Esophagus muscularis mucosa (tissue), 4 donors: ENCODE data around the gene KLHL29.

Source experiments
- EP300 ChIP-seq: sonication (generic); formaldehyde crosslinking; IDR thresholded peaks from one replicate; pipeline ENCODE4 v1.6.1; 2017; ENCODE audit warnings: antibody characterized with exemption
- POLR2A ChIP-seq: fragments of 450-650 bp; IDR thresholded peaks from one replicate; pipeline ENCODE4 v1.6.1; 2017; ENCODE audit warnings: antibody characterized with exemption, moderate library complexity, mild to moderate bottlenecking, low read depth
- POLR2AphosphoS5 ChIP-seq, 2 donors: sonication (generic); formaldehyde crosslinking; IDR thresholded peaks; one replicate each; pipeline ENCODE4 v1.6.1; 2017; ENCODE audit warnings: antibody characterized with exemption in 2 of 2
- TF ChIP-seq, protein P1 (sequence below), 3 experiments: fragments of 200-600 bp in 2 of 3; fragments of 450-650 bp in 1 of 3; sonication (generic) in 2 of 3; IDR thresholded peaks; one replicate each; pipeline ENCODE4 v1.5.1; 2017 to 2019; ENCODE audit warnings: antibody characterized with exemption in 3 of 3, mild to moderate bottlenecking in 2 of 3, moderate library complexity in 1 of 3

DNA sequence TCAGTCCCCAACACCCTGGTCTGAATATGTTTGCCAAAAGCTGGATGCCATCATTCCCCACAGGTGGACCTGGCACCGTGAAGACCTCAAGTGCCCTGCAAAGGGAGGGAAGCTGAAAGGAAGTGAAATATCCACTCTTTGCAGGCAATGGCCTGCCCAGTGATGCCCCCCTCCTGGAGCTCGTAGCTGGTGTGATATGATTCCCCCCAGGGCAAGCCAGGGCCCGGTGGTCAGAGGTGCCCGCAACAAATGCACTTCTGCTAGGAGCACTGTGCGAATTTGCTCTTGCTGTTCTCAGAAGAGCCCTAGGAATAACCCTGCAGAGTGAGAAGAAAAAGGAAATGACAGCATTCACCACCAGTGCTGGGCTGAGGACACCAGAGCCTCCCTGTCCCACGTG is 247.4 kb downstream of the KLHL29 start:
- TF ChIP-seq, protein P1, sequence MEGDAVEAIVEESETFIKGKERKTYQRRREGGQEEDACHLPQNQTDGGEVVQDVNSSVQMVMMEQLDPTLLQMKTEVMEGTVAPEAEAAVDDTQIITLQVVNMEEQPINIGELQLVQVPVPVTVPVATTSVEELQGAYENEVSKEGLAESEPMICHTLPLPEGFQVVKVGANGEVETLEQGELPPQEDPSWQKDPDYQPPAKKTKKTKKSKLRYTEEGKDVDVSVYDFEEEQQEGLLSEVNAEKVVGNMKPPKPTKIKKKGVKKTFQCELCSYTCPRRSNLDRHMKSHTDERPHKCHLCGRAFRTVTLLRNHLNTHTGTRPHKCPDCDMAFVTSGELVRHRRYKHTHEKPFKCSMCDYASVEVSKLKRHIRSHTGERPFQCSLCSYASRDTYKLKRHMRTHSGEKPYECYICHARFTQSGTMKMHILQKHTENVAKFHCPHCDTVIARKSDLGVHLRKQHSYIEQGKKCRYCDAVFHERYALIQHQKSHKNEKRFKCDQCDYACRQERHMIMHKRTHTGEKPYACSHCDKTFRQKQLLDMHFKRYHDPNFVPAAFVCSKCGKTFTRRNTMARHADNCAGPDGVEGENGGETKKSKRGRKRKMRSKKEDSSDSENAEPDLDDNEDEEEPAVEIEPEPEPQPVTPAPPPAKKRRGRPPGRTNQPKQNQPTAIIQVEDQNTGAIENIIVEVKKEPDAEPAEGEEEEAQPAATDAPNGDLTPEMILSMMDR (IDR thresholded peaks at IDR 0.05) = no peak
- no peak for TF ChIP-seq POLR2A
- no peak for TF ChIP-seq POLR2AphosphoS5 (IDR thresholded peaks at IDR 0.05)
- TF ChIP-seq EP300 = no peak
